Lower leg skin (tissue), 3 donors: ENCODE data around the gene TTN.

Experiments used
- POLR2A ChIP-seq, 2 donors: fragments of 450-650 bp; IDR thresholded peaks; one replicate each; pipeline ENCODE4 v1.6.1; 2016 to 2017; ENCODE audit warnings: antibody characterized with exemption in 2 of 2, mild to moderate bottlenecking in 1 of 2, moderate library complexity in 1 of 2
- TF ChIP-seq, protein P1 (sequence below), 3 donors: fragments of 450-650 bp; IDR thresholded peaks; one replicate each; pipeline ENCODE4 v1.5.1; 2016; ENCODE audit warnings: antibody characterized with exemption in 3 of 3, mild to moderate bottlenecking in 3 of 3, moderate library complexity in 2 of 3

DNA sequence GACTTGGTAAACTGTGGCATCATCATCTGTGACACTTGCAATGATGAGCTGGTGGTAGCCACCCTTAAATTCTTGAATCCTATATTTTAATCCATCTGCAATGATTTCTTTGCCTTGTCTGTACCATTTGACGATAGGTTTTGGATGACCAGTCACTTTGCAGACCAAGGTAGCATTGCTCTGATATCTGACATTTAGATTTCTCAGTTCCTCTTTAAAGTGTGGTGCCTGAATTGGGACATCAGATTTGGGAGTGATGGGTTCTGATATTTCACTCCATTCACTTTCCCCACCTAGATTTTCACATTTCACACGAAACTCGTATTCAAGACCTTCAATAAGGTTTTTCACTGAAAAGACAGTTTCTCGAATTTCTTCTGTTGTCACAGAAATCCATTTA lies 271.2 kb downstream of the TTN start:
- TF ChIP-seq POLR2A (IDR thresholded peaks at IDR 0.05): no peak
- TF ChIP-seq, protein P1, sequence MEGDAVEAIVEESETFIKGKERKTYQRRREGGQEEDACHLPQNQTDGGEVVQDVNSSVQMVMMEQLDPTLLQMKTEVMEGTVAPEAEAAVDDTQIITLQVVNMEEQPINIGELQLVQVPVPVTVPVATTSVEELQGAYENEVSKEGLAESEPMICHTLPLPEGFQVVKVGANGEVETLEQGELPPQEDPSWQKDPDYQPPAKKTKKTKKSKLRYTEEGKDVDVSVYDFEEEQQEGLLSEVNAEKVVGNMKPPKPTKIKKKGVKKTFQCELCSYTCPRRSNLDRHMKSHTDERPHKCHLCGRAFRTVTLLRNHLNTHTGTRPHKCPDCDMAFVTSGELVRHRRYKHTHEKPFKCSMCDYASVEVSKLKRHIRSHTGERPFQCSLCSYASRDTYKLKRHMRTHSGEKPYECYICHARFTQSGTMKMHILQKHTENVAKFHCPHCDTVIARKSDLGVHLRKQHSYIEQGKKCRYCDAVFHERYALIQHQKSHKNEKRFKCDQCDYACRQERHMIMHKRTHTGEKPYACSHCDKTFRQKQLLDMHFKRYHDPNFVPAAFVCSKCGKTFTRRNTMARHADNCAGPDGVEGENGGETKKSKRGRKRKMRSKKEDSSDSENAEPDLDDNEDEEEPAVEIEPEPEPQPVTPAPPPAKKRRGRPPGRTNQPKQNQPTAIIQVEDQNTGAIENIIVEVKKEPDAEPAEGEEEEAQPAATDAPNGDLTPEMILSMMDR (IDR thresholded peaks at IDR 0.05): no peak
